Right lobe of liver (tissue), 6 donors: ENCODE results near the gene ACOT7. TPM values are rescaled to one million over a fixed set of nuclear protein-coding genes. Genes with fewer than 3 reads are reported as not detected.

Experiments
- ATAC-seq, 4 donors: fragments of 200-7000 bp; cut with Tn5 transposase; one replicate each; pipeline ENCODE4 v1.9.1; 2020; ENCODE audit warnings: mild to moderate bottlenecking in 4 of 4, moderate library complexity in 4 of 4
- DNase-seq, 3 donors: peaks; one replicate each; pipeline ENCODE4 v3.0.0-alpha.2; 2020
- H3K27ac ChIP-seq, 3 donors: fragments of 200-600 bp; one replicate each; pipeline ENCODE4 v1.8.0; 2022
- H3K27me3 ChIP-seq, 2 donors: fragments of 200-600 bp; one replicate each; pipeline ENCODE4 v1.8.0; 2022
- H3K36me3 ChIP-seq, 4 donors: fragments of 200-600 bp; sonication (generic) in 1 of 4; one replicate each; pipeline versions ENCODE4 v1.5.1 to v1.8.0; 2017 to 2022; ENCODE audit warnings: control low read depth in 1 of 4
- H3K4me1 ChIP-seq, 4 donors: fragments of 200-600 bp; sonication (generic) in 1 of 4; one replicate each; pipeline versions ENCODE4 v1.5.1 to v1.8.0; 2017 to 2022; ENCODE audit warnings: control low read depth in 1 of 4
- H3K4me3 ChIP-seq, 3 donors: fragments of 200-600 bp; one replicate each; pipeline ENCODE4 v1.8.0; 2022
- H3K9me3 ChIP-seq, 4 donors: fragments of 200-600 bp; sonication (generic) in 1 of 4; one replicate each; pipeline versions ENCODE4 v1.5.1 to v1.8.0; 2017 to 2022; ENCODE audit warnings: control low read depth in 1 of 4
- POLR2A ChIP-seq: fragments of 450-650 bp; IDR thresholded peaks from one replicate; pipeline ENCODE4 v1.6.1; 2017; ENCODE audit warnings: antibody characterized with exemption, mild to moderate bottlenecking
- WGBS: methylation state at CpG from one replicate; pipeline ENCODE4 v1.1.6; 2018; ENCODE audit warnings: low coverage, low lambda C conversion rate; ENCODE audit not compliant: insufficient coverage; ENCODE audit errors: missing lambda C conversion rate; 5-methylcytosine and 5-hydroxymethylcytosine counted together
- intact Hi-C, 2 donors: fragments of 100-400 bp; cut with DNase I; formaldehyde crosslinking; loops; one replicate each; pipeline versions ENCODE4 v1.11.2 to v1.14.1; 2022
- total RNA-seq, 6 experiments: library from RNA; depleted of rRNA in 2 of 6; stranded (reverse); fragments of >200 nt in 2 of 6; fragmentation: NEBNext Ultra II Directional in 3 of 6; extraction: Animal tissue kit (Norgen Biotek cat#: 25700) in 3 of 6; gene quantifications; one replicate each; pipeline versions ENCODE4 v1.1.0 to v1.2.4, GENCODE V29; 2016 to 2023
- TF ChIP-seq, protein P1 (sequence below), 4 donors: fragments of 200-600 bp in 3 of 4; fragments of 450-650 bp in 1 of 4; IDR thresholded peaks; one replicate each; pipeline versions ENCODE4 v1.5.1 to v1.8.0; 2016 to 2022; ENCODE audit warnings: antibody characterized with exemption in 4 of 4, mild to moderate bottlenecking in 2 of 4
- donor health status: DM: no; HTN: yes; CAD: no.
- donor health status: DM: no; HTN: no; CAD: no.
- donor health status: DM: no; HTN: no; CAD: no.
- donor health status: DM: no; HTN: yes; CAD: no.
- donor health status: DM: no; HTN: yes; CAD: no.

The ACOT7 gene
- total RNA-seq, 6 experiments from 2014 or later, result 10.8 to 19.7 (median 14.1) TPM

DNA sequence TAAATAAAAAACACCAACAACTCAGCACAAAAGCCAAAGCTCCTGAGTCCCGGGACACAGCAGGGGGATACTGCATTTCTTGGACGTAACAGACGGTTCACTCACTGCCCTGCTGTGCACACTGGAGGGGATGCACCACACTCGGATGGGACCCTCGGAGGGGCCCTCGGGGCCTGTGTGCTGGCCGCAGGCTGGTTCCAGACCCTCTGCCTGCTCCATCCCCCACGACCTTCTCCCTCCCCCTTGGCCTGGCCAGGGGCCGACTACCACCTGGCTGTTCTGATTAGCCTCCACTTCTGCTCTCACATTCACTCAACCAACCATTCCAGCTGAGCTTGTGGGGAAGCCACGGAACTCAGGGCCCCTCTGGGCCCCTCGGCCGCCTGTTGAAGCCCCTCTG lies 64.9 kb downstream of the ACOT7 start:
- H3K36me3 ChIP-seq, result no peaks in the 10 kb centered on the region
- DNase-seq (no peak), ATAC-seq (no peak)
- no peaks in the 10 kb centered on the region for H3K27me3 ChIP-seq
- H3K27ac ChIP-seq, result no peak overlapping the region
- TF ChIP-seq, protein P1, sequence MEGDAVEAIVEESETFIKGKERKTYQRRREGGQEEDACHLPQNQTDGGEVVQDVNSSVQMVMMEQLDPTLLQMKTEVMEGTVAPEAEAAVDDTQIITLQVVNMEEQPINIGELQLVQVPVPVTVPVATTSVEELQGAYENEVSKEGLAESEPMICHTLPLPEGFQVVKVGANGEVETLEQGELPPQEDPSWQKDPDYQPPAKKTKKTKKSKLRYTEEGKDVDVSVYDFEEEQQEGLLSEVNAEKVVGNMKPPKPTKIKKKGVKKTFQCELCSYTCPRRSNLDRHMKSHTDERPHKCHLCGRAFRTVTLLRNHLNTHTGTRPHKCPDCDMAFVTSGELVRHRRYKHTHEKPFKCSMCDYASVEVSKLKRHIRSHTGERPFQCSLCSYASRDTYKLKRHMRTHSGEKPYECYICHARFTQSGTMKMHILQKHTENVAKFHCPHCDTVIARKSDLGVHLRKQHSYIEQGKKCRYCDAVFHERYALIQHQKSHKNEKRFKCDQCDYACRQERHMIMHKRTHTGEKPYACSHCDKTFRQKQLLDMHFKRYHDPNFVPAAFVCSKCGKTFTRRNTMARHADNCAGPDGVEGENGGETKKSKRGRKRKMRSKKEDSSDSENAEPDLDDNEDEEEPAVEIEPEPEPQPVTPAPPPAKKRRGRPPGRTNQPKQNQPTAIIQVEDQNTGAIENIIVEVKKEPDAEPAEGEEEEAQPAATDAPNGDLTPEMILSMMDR (IDR thresholded peaks at IDR 0.05), result no peak
- TF ChIP-seq POLR2A, result no peak
- intact Hi-C loops, result no loop called here
- WGBS, result 100% methylated on average over 1 of the region's 12 CpGs
- H3K9me3 ChIP-seq, result no peaks in the 10 kb centered on the region
- no peak overlapping the region for H3K4me3 ChIP-seq
- no peaks in the 10 kb centered on the region for H3K4me1 ChIP-seq

DNA sequence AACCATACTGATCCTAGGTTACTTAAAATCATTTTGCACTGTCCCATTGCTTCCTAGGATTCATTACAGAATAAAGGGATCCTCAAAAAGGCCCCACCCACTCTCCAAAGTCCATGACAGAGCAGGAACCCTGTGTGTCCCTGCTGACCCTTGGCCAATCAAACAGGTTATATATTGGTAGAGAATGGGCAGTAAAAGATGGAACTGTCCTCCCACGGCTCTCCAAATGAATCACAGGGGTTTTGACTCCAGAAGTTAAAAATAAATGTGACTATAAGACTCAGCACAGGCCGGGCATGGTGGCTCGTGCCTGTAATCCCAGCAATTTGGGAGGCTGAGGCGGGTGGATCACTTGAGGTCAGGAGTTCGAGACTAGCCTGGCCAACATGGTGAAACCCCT lies 65.5 kb downstream of the ACOT7 start:
- 82% methylated on average over 5 of the region's 5 CpGs for WGBS
- Histone ChIP-seq H3K36me3 (no peaks in the 10 kb centered on the region), H3K4me1 (no peaks in the 10 kb centered on the region), H3K27ac (no peak overlapping the region), H3K9me3 (no peaks in the 10 kb centered on the region), H3K27me3 (no peaks in the 10 kb centered on the region), H3K4me3 (no peak overlapping the region)
- DNase-seq (no peak), ATAC-seq (no peak)
- no peak for TF ChIP-seq POLR2A
- TF ChIP-seq, protein P1 (IDR thresholded peaks at IDR 0.05), result no peak
- intact Hi-C loops, result no loop called here

DNA sequence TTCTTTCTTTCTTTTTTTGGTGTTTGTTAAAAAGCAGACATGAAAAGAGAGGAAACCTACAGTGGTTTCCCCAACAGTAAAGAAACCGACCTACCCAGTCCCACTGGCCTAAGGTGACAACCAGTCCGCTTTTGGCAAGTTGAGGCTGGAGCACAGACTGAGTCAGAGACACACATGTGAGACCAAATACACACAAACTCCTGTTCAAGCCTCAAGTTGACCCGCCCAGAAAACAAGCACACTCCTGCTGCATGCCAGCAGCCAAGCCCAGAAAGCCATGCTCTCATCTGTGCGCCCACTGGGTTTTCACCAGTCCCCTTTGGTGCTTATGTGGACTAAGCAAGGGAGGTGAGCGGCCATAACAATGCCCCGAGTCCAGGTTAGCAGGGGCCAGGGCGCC lies 68.1 kb downstream of the ACOT7 start:
- TF ChIP-seq, protein P1 (IDR thresholded peaks at IDR 0.05), result no peak
- TF ChIP-seq POLR2A, result no peak
- H3K4me1 ChIP-seq, result no peaks in the 10 kb centered on the region
- no peaks in the 10 kb centered on the region for H3K9me3 ChIP-seq
- ATAC-seq, result no peak
- no peak overlapping the region for H3K4me3 ChIP-seq
- DNase-seq, result no peak
- H3K36me3 ChIP-seq, result no peaks in the 10 kb centered on the region
- intact Hi-C loops, result no loop called here
- no peaks in the 10 kb centered on the region for H3K27me3 ChIP-seq
- 69% methylated on average over 3 of the region's 7 CpGs for WGBS
- H3K27ac ChIP-seq, result no peak overlapping the region

DNA sequence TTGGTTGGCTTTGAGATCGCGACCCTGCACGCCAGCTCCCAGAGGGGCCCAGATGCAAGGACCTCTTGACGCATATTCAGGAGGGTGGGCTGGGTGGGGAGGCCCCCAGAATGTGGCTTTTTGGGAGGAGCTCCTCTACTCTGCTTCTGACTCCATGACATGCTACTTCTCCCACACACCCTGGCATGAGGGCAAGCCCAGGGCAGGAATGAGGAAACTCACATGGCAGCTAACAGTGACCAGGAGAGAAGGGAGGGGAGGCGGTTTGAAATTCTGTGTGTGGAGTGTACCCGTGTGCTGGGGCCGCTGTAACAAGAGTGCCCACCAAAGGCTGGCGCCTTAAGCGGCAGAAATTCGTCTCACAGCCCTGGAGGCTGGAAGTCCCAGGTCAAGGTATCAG lies 71.4 kb downstream of the ACOT7 start:
- TF ChIP-seq, protein P1 (IDR thresholded peaks at IDR 0.05), result no peak
- no peak for TF ChIP-seq POLR2A
- ATAC-seq (no peak), DNase-seq (no peak)
- no peaks in the 10 kb centered on the region for H3K4me1 ChIP-seq
- H3K36me3 ChIP-seq, result peaks cover 0 to 5% (median 0%) of the 10 kb centered on the region in 4 donors
- intact Hi-C loops, result no loop called here
- H3K9me3 ChIP-seq, result no peaks in the 10 kb centered on the region
- no peak overlapping the region for H3K27ac ChIP-seq
- H3K4me3 ChIP-seq, result no peak overlapping the region
- H3K27me3 ChIP-seq, result no peaks in the 10 kb centered on the region
- WGBS, result 80% methylated on average over 1 of the region's 10 CpGs

DNA sequence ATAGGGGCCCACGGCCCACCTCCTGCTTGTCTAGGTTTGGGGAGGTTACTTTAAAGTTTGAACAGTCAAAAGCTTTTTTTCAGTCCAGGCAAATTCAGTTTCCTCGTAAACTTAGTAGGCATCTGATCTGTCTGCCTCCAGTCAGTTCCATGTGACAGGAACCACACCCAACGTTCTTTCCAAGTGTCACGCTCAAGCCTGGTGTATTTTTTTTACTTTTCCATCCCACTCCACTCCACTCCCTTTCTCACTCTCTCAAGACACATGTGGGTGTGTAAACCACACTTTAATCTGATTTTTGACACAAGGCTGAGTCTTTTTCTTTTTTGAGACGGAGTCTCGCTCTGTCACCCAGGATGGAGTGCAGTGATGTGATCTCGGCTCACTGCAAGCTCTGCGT lies 72.4 kb downstream of the ACOT7 start:
- TF ChIP-seq POLR2A, result no peak
- H3K9me3 ChIP-seq, result no peaks in the 10 kb centered on the region
- 92% methylated on average over 7 of the region's 8 CpGs for WGBS
- H3K27ac ChIP-seq, result no peak overlapping the region
- peaks cover 0 to 5% (median 0%) of the 10 kb centered on the region in 4 donors for H3K36me3 ChIP-seq
- DNase-seq (no peak), ATAC-seq (no peak)
- no peaks in the 10 kb centered on the region for H3K27me3 ChIP-seq
- intact Hi-C loops, result no loop called here
- no peaks in the 10 kb centered on the region for H3K4me1 ChIP-seq
- no peak overlapping the region for H3K4me3 ChIP-seq
